DMS79 treated with DMSO at 0.1 percent for 48 hours (cell line): ENCODE results near the gene STOM.
"Not testable (repeated sequence)": the region's sequence is repeated elsewhere in the genome, so short reads cannot be mapped to it uniquely, and the experiment has no call there.

Experiments
- DNase-seq: peaks from one replicate; lab custom pipeline; 2025; lab: John Stamatoyannopoulos, UW

STOM gene

GRCh38 chr9:121301881-121302286, 68.2 kb downstream of the STOM start:
- no peak for DNase-seq

DNA sequence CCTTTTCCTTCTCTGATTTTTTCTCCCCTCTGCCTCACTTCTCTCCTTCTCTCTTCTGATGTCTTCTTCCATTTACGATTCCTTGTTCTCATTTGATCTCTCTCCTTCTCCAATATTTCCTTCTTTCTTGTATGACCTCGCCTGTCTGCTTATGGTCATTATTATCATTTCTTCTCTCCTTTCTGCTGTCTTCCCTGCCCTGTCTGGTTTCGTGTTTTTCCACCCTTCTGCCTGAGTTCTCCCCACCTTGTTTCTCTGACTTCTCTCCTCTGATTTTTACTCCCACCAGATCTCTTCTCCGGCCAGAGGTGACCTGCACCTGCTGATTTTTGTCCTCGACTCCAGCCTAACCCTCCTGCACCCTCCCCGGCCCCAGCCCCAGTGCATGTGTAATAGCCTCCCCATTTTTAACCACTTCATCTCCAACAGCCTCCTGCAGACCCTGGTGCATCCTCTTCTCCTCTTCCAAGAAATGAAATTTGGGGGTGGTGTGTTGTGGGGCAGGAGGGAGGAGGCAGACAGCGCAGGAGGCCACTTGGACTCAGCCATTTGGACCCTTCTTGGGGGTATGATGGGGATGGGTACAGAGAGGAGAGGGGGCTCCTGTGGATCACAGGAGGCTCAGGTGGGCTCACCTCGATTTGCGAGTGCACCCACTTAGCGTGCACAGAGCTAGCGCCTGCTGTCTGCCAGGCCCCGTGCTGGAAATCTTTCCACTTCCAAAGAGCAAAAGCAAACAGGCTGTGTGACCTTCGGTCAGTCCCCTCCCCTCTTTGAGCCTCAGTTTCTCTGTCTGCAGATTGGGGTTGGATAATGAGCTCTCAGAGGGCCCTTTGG, 69.5 kb downstream of the STOM start:
- DNase-seq: peak; percentile 60

DNA sequence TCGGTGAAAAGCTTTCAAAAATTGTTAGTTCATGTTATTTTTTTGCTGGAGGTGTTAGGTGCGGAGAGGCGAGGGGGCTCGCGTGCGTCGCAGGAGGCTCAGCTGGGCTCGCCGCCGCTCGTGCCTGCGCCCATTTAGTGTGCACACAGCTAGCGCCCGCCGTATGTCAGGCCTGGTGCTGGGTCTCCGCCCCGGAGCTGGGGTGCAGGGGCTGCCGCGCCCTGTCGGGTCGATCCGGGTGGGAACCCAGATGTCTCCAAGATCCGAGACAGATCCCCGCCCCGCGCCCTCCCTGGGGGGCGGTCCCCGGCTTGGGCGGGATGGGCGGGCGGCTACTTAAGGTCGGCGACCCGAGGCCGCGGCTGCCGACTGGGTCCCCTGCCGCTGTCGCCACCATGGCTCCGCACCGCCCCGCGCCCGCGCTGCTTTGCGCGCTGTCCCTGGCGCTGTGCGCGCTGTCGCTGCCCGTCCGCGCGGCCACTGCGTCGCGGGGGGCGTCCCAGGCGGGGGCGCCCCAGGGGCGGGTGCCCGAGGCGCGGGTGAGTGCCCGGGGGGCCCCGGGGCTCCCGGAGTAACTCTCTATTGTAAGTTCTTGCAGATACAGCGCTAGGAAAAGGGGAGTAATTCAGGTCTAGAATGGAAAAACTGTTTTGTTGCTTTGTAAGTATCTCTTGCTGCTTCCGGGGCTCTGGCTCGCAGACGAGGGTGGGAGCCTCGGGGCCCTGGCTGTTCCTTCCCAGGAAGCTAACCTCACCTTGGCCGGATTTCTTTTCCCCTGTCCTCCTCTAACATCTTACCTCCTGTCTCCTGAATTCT, 70.4 kb downstream of the STOM start:
- DNase-seq: peak; percentile 60

DNA sequence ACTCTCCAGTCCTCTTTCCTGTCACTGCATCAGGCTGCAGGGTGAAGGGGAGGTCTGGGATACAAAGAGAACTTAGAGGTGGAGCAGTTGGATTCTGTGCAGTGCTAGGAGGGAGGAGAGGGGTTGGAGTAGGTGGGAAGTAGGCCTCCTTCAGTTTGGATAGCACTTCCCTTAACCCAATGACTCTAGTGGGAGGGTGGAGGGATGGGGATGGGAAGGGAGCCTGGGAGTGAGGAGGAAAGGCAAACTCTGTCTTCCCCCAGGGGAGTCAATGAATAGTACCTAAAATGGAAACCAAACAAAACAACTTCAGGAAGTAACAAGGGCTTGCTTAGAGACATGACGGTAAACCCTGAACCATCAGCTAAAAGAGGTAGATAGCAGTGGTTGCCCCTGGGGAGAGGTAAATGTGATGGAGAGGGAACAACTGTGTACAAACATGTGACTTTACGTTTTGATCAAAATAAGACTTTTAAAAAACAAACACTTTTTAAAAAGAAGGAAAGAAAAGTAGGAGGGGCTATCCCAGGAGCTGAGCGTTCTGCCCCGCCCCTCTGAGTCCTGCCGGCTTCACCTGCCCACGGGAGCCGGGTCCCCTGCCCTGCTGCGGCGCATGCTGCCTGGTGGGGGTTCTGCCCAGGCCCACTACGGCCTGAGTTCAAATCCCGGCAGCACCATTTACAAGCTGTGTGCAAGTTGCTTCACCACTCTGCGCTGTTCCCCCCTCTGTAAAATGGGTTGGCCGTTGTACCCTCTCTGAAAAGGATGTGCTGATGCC, 71.2 kb downstream of the STOM start:
- no peak for DNase-seq

DNA sequence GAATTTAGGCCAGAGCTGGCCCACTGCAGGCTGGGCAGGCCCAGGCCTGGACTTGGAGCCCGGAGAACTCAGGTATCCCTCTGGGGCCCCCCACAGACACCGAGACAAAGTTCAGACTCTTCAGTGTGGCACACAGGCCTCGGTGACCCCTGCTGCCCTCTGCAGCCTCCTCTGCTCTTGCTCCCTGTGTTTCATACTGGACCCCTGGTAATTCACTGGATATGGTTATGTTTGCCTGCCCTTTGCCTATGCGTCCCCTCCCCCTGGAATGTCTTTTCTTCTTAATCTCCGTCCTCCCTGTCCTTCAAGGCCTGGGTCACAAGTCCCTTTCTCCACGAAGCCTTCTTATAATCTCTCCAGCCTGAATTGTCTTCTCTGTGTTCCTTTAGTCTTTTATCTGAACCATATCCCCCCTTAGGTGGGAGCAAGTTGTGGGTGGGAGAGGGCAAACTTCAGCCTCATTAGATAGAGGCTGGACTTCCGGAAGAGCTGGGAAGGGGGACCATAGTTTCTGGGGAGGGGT, 72.0 kb downstream of the STOM start:
- DNase-seq: no peak

DNA sequence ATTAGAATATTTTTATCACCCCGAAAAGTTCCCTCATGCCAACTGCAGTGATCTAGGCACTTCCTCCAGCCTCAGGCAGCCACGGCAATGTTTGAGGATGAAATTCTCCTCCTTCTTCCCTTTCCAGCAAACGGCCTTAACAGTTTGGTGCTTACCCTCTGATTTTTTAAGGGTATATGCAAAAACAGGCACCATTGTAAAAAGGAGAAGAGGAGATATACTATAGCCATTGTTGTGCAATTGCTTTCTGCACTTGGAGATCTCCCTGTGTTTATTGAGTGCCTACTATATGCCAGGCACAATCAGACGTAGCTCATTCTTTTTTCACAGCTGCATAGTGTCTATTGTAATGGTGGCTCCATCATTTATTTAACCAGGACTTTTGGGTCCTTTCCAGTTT, 72.7 kb downstream of the STOM start:
- DNase-seq: no peak

DNA sequence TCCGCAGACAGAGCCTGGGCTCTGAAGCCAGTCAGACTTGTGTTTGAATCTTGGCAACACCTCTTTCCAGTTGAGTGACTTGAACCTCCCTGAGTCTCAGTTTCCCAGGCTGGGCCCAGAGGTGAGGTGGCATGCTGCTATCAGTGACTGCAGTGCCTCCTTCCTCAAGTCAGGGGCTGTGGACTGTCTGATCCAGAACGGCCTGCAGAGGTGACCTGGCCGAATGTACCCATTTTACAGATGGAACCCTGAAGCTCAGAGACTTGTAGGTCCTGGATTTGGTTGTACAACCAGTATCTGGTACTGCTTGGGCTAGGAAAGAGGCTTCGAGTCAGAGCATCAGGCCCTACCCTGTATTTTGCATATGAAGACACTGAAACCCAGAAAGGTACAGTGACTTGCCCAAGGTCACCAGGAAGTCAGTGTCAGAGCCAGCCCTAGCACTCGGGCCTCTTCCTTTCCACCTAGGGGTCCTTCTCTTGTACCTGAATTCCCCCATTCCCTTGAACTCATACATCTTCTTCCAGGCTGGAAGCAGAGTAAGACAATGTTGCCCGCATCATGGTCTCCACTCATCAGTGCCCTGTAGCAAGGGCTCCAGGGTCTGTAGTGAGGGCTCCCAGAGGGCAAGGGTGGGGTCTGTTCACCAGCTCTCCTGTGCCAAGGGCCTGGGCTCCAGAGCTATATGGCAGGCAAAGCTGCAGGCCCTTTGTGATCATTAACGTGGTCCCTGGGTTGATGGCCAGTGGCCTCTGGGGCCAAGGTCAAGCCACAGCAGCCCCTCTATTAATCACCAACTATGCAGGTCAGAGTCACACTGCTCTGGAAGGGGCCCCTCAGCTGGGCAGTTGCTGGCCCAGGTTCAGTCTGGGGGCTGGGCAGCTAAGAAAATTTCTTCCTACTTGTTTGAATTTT, 73.6 kb downstream of the STOM start:
- DNase-seq: no peak

- no peak for DNase-seq
These were observed 74.3 kb downstream of the STOM start for GRCh38 chr9:121295662-121296191.

- DNase-seq: no peak
These were observed 75.0 kb downstream of the STOM start for GRCh38 chr9:121294866-121295661.

DNA sequence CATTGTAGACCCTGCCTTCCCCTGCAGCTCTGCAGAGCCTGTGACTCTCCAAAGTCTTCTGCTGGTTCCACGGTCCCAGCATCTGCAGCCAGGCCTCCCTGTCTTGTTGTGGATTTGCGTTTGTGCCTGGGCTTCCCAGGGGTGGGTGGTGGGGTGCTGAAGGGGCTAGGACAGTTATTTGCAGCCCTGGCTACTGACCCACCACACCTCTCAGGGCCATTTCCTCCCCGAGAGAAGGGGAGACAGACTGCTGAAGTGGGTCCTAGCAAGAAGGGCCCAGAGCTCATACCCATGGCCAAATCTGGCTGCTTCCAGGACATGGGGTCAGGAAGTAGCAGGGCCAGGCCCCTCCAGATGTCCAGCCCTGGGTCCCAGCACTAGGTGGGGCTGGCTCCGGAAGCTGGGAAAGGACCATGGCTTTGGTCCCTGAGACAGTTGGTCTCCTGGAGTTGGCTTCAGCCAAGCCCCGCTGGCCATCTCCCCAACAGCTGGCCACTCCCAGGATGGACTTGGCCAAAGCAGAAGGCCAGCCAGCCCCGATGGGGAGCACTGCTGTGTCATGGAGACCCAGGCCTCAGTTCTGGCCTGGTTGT, 75.8 kb downstream of the STOM start:
- DNase-seq: no peak

DNA sequence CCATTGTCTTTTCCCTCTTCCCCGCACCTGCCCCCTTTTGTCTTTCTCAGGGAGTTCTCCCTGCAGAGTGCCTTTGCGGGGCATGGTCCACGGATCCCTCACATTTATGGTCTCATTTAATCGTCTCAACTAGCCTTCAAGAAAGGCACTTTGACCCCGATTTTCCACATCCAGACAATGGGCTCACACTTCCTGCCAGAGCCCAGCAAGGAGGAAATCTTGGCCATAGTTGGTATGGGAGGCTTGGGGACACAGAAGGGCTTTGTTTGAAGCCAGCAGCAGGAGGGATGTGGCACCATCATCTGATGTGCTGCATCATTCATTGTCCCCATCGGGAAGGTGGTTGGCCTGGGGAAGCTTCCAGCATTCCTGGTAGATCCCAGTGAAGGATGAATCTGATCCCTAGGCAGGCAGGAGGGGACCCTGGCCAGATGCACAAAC, 77.2 kb downstream of the STOM start:
- DNase-seq: no peak

DNA sequence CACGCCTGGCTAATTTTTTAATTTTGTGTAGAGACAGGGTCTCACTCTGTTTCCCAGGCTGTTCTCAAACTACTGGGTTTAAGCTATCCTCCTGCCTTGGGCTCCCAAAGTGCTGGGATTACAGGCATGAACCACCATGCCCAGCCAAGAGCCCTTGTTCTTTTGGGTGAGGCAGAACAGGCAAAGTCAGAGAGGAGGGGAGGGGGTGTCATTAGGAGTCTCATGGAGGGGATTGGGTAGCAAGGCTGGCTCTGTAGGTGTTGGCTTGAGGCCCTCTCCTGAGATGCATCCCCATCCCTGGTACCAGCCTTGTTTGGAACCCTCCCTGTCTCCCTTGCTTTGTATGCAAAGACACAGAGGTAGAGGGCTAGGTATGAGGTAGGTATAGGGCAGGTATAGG, 78.0 kb downstream of the STOM start:
- DNase-seq: no peak

DNA sequence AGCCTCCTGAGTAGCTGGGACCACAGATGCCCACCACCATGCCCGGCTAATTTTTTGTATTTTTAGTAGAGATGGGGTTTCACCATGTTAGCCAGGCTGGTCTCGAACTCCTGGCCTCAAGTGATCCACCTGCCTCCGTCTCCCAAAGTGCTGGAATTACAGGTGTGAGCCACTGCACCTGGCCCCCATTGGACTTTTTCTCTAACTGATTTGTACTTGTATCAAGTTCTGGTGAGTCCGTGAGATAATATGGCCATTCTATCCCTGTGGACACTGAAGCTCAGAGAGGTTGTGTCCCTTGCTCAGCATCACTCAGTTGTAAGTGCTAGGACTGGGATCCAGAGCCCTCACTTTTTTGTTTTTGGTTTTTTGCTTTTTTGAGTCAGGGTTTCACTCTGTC, 78.5 kb downstream of the STOM start:
- not testable (repeated sequence) for DNase-seq

- no peak for DNase-seq
These were observed 80.2 kb downstream of the STOM start for GRCh38 chr9:121289772-121290370.

- no peak for DNase-seq
These were observed 80.9 kb downstream of the STOM start for GRCh38 chr9:121289026-121289771.
